ENCODE results near the gene ATP9A. TPM values are rescaled to one million over a fixed set of nuclear protein-coding genes. Genes with fewer than 3 reads are reported as not detected.

ATP9A gene
- total and polyA plus RNA-seq, 2 of the 4 experiments (the other 2 are of a cell fraction): 10.6 to 22.4 TPM

DNA sequence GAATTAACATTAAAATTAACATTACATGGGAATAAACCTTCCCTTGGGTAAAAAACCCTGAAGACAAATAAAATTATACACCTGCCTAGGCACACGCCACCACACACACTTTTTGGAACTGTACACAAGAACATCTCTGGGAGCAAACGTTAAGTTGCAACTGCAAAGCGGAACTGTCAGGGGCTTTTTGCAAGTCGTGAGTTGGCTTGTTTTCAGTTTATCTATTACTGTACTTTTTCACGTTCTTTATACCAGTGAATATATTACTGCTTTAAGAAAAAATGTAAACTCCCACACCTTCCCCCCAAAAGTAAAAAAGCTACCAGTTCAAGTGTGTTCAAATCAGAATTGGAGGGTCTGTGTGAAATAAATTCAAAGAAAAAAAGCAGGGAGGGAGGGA lies 160.1 kb downstream of the ATP9A start:
- H3K56ac ChIP-seq (ENCODE audit: extremely low read depth, insufficient read depth, low read length): no peak overlapping the region
- H3K79me1 ChIP-seq (ENCODE audit: low read depth in 1 of 2, low read length in 2 of 2): no peaks in the 10 kb centered on the region; a peak in 1 of 4 replicates
- no peak overlapping the region for H3K14ac ChIP-seq (replicated peaks; ENCODE audit: low read depth, low read length)
- H4K8ac ChIP-seq (ENCODE audit: low read depth in 2 of 2, low read length in 2 of 2): no peak overlapping the region
- H2AFZ ChIP-seq (replicated peaks; ENCODE audit: low read length, poor library complexity): no peak overlapping the region
- CTCF ChIA-PET: interaction anchor here (1.0 kb wide), 1 partner anchor 13 kb away, joined by 3 read pairs; no protein-coding TSS in a partner anchor
- no peak overlapping the region for H3K23ac ChIP-seq (ENCODE audit: low read depth, low read length)
- no peaks in the 10 kb centered on the region for H3K27me3 ChIP-seq (ENCODE audit: control insufficient read depth, insufficient read depth, low read length)
- no peak overlapping the region for H4K91ac ChIP-seq (ENCODE audit: insufficient read depth, low read depth, low read length)
- no peak overlapping the region for H2BK5ac ChIP-seq (ENCODE audit: low read depth, low read length, poor library complexity, severe bottlenecking)
- H2AK9ac ChIP-seq (replicated peaks; ENCODE audit: low read depth, low read length, poor library complexity): no peak overlapping the region
- DNase-seq (no peak), ATAC-seq (ENCODE audit: low read depth) (no peak)
- H3K4ac ChIP-seq (ENCODE audit: low read depth, low read length): no peak overlapping the region
- POLR2A ChIA-PET (ENCODE audit: unreplicated experiment): no interaction called here
- H3K4me1 ChIP-seq (ENCODE audit: control insufficient read depth, insufficient read depth, low read length): no peaks in the 10 kb centered on the region; the same call in 1 of the 2 replicates
- intact Hi-C loops (cut with micrococcal nuclease): no loop called here
- dilution Hi-C loops (cut with HindIII; ENCODE audit: low sequenced_read_pairs, unreplicated experiment): no loop called here
- peaks cover 27% of the 10 kb centered on the region for H3K36me3 ChIP-seq (ENCODE audit: control insufficient read depth, insufficient read depth, low read length)
- no peak overlapping the region for H4K5ac ChIP-seq (ENCODE audit: low read depth, low read length)
- H3K27ac ChIP-seq (ENCODE audit: insufficient read depth, low read length): no peak overlapping the region
- H3K9me3 ChIP-seq (ENCODE audit: control insufficient read depth, insufficient read depth, low read length): no peaks in the 10 kb centered on the region
- H2AK5ac ChIP-seq (ENCODE audit: low read depth, low read length): no peak overlapping the region
- peaks cover 5% of the 10 kb centered on the region; the same call in 1 of the 2 replicates for H4K20me1 ChIP-seq (ENCODE audit: insufficient read depth, low read length)
- no peak overlapping the region for H3K4me2 ChIP-seq (ENCODE audit: low read depth, low read length)
- peaks cover 3% of the 10 kb centered on the region for H3K9me1 ChIP-seq (ENCODE audit: insufficient read depth, low read length)
- no peak overlapping the region for H3K18ac ChIP-seq (ENCODE audit: low read depth, low read length)
- in situ Hi-C loops (cut with MboI; ENCODE audit: low sequenced_read_pairs): no loop called here
- no peak overlapping the region for H2BK15ac ChIP-seq (ENCODE audit: low read depth, low read length)
- H3K9ac ChIP-seq (ENCODE audit: low read depth, low read length): no peak overlapping the region
- no TSS peak for BruUV-seq (replicated peaks)
- no peak overlapping the region for H3K4me3 ChIP-seq (ENCODE audit: insufficient read depth, low read depth, low read length)
- 70% methylated on average over 2 of the region's 5 CpGs; no CpG with 5 or more reads in 1 of the 2 experiments for WGBS, 2 experiments (ENCODE audit: extremely low coverage in 2 of 2, insufficient read length in 1 of 2)
- no peak overlapping the region for H2BK120ac ChIP-seq (ENCODE audit: low read depth, low read length)
- no peak overlapping the region for H2BK20ac ChIP-seq (ENCODE audit: low read depth, low read length)
- TF ChIP-seq MXI1 (IDR thresholded peaks at IDR 0.05; ENCODE audit: borderline replicate concordance, low read depth, low read length) (no peak), USF2 (IDR thresholded peaks at IDR 0.05; ENCODE audit: low read depth, low read length) (no peak), CHD1 (IDR thresholded peaks at IDR 0.05; ENCODE audit: low read depth, low read length) (no peak)
